MM.1S (cell line): ENCODE measurements around the gene TRIM68.

Source experiments
- DNase-seq: peaks from one replicate; pipeline ENCODE4 v3.0.0-alpha.2; 2015
- H2AFZ ChIP-seq: fragments of 300-600 bp; sonication (generic); 2 replicates; pipeline ENCODE4 v1.6.0; 2016; ENCODE audit warnings: antibody characterized with exemption, low read length
- H3F3A ChIP-seq: fragments of 300-600 bp; sonication (generic); 2 replicates; pipeline ENCODE4 v1.6.1; 2016; ENCODE audit warnings: mild to moderate bottlenecking, antibody characterized with exemption, low read length, moderate library complexity, mixed read lengths; ENCODE audit not compliant: insufficient read depth
- H3K27ac ChIP-seq: fragments of 300-600 bp; sonication (generic); 2 replicates; pipeline ENCODE4 v1.5.1; 2016; ENCODE audit warnings: mild to moderate bottlenecking, low read length
- H3K27me3 ChIP-seq: fragments of 300-600 bp; sonication (generic); replicated peaks from 2 replicates; pipeline ENCODE4 v1.6.0; 2016; ENCODE audit warnings: low read length; ENCODE audit not compliant: insufficient read depth
- H3K36me3 ChIP-seq: fragments of 300-600 bp; sonication (generic); replicated peaks from 2 replicates; pipeline ENCODE4 v1.6.1; 2016; ENCODE audit warnings: mild to moderate bottlenecking, low read length, mixed read lengths; ENCODE audit not compliant: insufficient read depth
- H3K4me1 ChIP-seq: fragments of 300-600 bp; sonication (generic); 2 replicates; pipeline ENCODE4 v1.6.1; 2016; ENCODE audit warnings: low read length, mixed read lengths
- H3K4me2 ChIP-seq: fragments of 300-600 bp; sonication (generic); 2 replicates; pipeline ENCODE4 v1.6.0; 2016; ENCODE audit warnings: low read depth, low read length
- H3K4me3 ChIP-seq: fragments of 300-600 bp; sonication (generic); 2 replicates; pipeline ENCODE4 v1.5.1; 2016; ENCODE audit warnings: low read length, mixed read lengths
- H3K79me2 ChIP-seq: fragments of 300-600 bp; sonication (generic); 2 replicates; pipeline ENCODE4 v1.6.1; 2016; ENCODE audit warnings: mixed run types, low read length, mixed read lengths
- H3K9ac ChIP-seq: fragments of 300-600 bp; sonication (generic); 2 replicates; pipeline ENCODE4 v1.6.1; 2016; ENCODE audit warnings: low read length, mixed read lengths
- H3K9me2 ChIP-seq: fragments of 300-600 bp; sonication (generic); replicated peaks from 2 replicates; pipeline ENCODE4 v1.6.1; 2016; ENCODE audit warnings: mild to moderate bottlenecking, low read length, mixed read lengths; ENCODE audit not compliant: insufficient read depth
- H3K9me3 ChIP-seq: fragments of 300-600 bp; sonication (generic); replicated peaks from 2 replicates; pipeline ENCODE4 v1.6.1; 2016; ENCODE audit warnings: mild to moderate bottlenecking, low read length, mixed read lengths; ENCODE audit not compliant: insufficient read depth
- H4K20me1 ChIP-seq: fragments of 300-600 bp; sonication (generic); 2 replicates; pipeline ENCODE4 v1.6.1; 2016; ENCODE audit warnings: mild to moderate bottlenecking, low read length, moderate library complexity, mixed read lengths; ENCODE audit not compliant: insufficient read depth
- EZH2 ChIP-seq: fragments of 300-600 bp; sonication (generic); optimal IDR thresholded peaks from 2 replicates; pipeline ENCODE3; 2017; ENCODE audit warnings: low read depth, mild to moderate bottlenecking, antibody characterized with exemption, low read length, mixed read lengths
- EZH2phosphoT487 ChIP-seq: fragments of 300-600 bp; sonication (generic); IDR thresholded peaks from 2 replicates; pipeline ENCODE4 v1.6.1; 2018; ENCODE audit warnings: antibody characterized with exemption, low read length
- TF ChIP-seq, protein P1 (sequence below): fragments of 300-600 bp; sonication (generic); IDR thresholded peaks from 2 replicates; pipeline ENCODE4 v1.5.1; 2016; ENCODE audit warnings: antibody characterized with exemption, low read length, mixed read lengths

The TRIM68 gene

DNA sequence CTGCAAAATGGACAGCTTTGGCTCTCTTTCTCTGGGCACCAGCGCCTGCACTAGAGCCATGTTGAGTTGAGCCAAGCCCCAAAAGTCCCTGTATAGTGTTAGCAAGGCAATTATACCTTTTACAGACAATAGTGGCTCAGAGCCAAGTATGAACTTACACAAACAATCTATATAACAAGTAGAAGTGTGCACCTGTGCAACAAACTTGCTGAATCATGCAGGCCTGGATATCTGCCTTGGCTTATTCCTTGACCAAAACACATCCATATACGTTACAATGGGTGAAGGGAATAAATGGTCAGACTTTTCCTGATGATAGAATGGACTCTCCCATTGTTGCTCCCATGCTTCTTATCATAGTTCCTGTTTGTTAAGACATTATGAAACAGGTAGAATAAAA lies 30.3 kb downstream of the TRIM68 start:
- Histone ChIP-seq H3K79me2 (no peaks in the 10 kb centered on the region), H2AFZ (no peak overlapping the region), H3K4me1 (no peaks in the 10 kb centered on the region), H3K9me3 (no peaks in the 10 kb centered on the region), H4K20me1 (no peaks in the 10 kb centered on the region), H3K27me3 (no peaks in the 10 kb centered on the region), H3K4me2 (no peak overlapping the region), H3K9ac (no peak overlapping the region), H3K27ac (no peak overlapping the region), H3K4me3 (no peak overlapping the region), H3K9me2 (no peaks in the 10 kb centered on the region), H3F3A (no peaks in the 10 kb centered on the region), H3K36me3 (no peaks in the 10 kb centered on the region)
- DNase-seq, result no peak
- TF ChIP-seq EZH2phosphoT487, result no peak
- no peak for TF ChIP-seq EZH2
- TF ChIP-seq, protein P1, sequence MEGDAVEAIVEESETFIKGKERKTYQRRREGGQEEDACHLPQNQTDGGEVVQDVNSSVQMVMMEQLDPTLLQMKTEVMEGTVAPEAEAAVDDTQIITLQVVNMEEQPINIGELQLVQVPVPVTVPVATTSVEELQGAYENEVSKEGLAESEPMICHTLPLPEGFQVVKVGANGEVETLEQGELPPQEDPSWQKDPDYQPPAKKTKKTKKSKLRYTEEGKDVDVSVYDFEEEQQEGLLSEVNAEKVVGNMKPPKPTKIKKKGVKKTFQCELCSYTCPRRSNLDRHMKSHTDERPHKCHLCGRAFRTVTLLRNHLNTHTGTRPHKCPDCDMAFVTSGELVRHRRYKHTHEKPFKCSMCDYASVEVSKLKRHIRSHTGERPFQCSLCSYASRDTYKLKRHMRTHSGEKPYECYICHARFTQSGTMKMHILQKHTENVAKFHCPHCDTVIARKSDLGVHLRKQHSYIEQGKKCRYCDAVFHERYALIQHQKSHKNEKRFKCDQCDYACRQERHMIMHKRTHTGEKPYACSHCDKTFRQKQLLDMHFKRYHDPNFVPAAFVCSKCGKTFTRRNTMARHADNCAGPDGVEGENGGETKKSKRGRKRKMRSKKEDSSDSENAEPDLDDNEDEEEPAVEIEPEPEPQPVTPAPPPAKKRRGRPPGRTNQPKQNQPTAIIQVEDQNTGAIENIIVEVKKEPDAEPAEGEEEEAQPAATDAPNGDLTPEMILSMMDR, result no peak

DNA sequence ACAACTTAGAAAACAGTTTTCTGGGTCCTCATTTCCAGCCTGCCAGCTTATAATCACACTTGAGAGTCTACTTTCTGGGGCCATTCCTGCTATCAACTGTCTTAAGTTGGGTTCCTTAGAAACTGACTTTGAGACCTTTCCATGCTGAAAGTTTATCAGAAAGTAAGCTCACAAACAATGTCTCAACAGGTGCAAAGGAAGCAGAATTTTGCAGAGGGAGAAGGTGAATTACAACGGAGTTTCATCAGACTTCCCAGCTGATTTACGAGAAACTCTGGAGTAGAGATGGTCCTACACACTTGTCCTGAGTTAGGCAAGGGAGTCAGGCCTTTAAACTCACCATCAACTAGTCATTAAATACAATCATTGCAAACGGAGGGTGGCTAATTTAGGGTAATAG lies 31.2 kb downstream of the TRIM68 start:
- no peaks in the 10 kb centered on the region for H4K20me1 ChIP-seq
- H2AFZ ChIP-seq, result no peak overlapping the region
- H3K4me1 ChIP-seq, result no peaks in the 10 kb centered on the region
- H3K9ac ChIP-seq, result no peak overlapping the region
- DNase-seq, result no peak
- H3F3A ChIP-seq, result no peaks in the 10 kb centered on the region
- no peaks in the 10 kb centered on the region for H3K9me3 ChIP-seq
- TF ChIP-seq, protein P1, result no peak
- no peaks in the 10 kb centered on the region for H3K36me3 ChIP-seq
- no peak overlapping the region for H3K4me3 ChIP-seq
- no peaks in the 10 kb centered on the region for H3K79me2 ChIP-seq
- no peaks in the 10 kb centered on the region for H3K27me3 ChIP-seq
- H3K4me2 ChIP-seq, result no peak overlapping the region
- no peaks in the 10 kb centered on the region for H3K9me2 ChIP-seq
- no peak overlapping the region for H3K27ac ChIP-seq

DNA sequence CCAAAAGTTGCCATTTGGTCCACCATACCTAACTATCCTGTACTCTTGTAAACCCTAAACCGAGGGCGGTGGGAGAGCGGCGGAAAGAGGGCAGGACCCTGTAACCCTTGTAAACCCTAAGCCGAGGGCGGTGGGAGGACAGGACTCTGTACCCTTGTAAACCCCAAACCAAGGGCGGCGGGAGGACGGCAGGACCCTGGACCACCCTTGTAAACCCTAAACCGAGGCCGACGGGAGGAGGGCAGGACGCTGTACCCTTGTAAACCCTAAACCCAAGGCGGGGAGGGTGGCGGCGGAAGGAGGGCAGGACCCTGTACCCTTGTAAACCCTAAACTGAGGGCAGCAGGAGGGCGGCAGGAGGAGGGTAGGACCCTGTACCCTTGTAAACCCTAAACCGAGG lies 39.0 kb downstream of the TRIM68 start:
- no peaks in the 10 kb centered on the region for H4K20me1 ChIP-seq
- H3K4me3 ChIP-seq, result no peak overlapping the region
- H3K9me3 ChIP-seq, result no peaks in the 10 kb centered on the region
- no peak overlapping the region for H3K27ac ChIP-seq
- no peak overlapping the region for H3K9ac ChIP-seq
- H2AFZ ChIP-seq, result no peak overlapping the region
- H3K79me2 ChIP-seq, result no peaks in the 10 kb centered on the region
- no peaks in the 10 kb centered on the region for H3K4me1 ChIP-seq
- H3K9me2 ChIP-seq, result no peaks in the 10 kb centered on the region
- no peaks in the 10 kb centered on the region for H3K36me3 ChIP-seq
- no peak overlapping the region for H3K4me2 ChIP-seq
- no peaks in the 10 kb centered on the region for H3K27me3 ChIP-seq
- no peak for DNase-seq
- no peak for TF ChIP-seq EZH2phosphoT487
- TF ChIP-seq, protein P1, result no peak
- no peak for TF ChIP-seq EZH2
- no peaks in the 10 kb centered on the region for H3F3A ChIP-seq
